HEK293 (cell line): ENCODE data around the gene METTL16.

Experiments
- CTCF ChIA-PET: fragments of 350-600 bp; formaldehyde crosslinking; extraction: SDS; loops from one replicate; lab custom pipeline; 2021; ENCODE audit warnings: antibody characterized with exemption; lab: Yijun Ruan, JAX
- POLR2A ChIA-PET: fragments of 300-600 bp; formaldehyde crosslinking; extraction: SDS; loops from one replicate; lab custom pipeline; 2020; ENCODE audit warnings: antibody characterized with exemption, inconsistent platforms; lab: Yijun Ruan, JAX
- H3K27ac ChIP-seq: fragments of 200-500 bp; sonication (Bioruptor generic); 2 replicates; pipeline ENCODE4 v1.5.1; 2014; ENCODE audit warnings: low read depth, low read length, control low read depth, inconsistent platforms; ENCODE audit errors: extremely low read depth
- H3K36me3 ChIP-seq, 2 experiments: fragments of 200-500 bp in 1 of 2; sonication (Bioruptor generic) in 1 of 2; 1 replicate in 1 of 2; 2 replicates in 1 of 2; pipeline ENCODE4 v1.5.1; 2014 to 2017; ENCODE audit warnings: inconsistent platforms in 2 of 2, low read length in 2 of 2; ENCODE audit not compliant: control insufficient read depth in 2 of 2, insufficient read depth in 1 of 2
- H3K4me1 ChIP-seq: fragments of 200-500 bp; sonication (Bioruptor generic); 2 replicates; pipeline ENCODE4 v1.5.1; 2014; ENCODE audit warnings: mild to moderate bottlenecking, low read length, inconsistent platforms; ENCODE audit not compliant: control insufficient read depth, insufficient read depth
- H3K4me3 ChIP-seq: 2 replicates; pipeline ENCODE4 v1.5.1; 2011; ENCODE audit warnings: low read depth, mild to moderate bottlenecking, control low read depth, low read length, moderate library complexity
- H3K9me3 ChIP-seq: fragments of 200-500 bp; sonication (Bioruptor generic); 2 replicates; pipeline ENCODE4 v1.5.1; 2014; ENCODE audit warnings: low read depth, low read length, inconsistent platforms; ENCODE audit not compliant: control insufficient read depth, insufficient read depth
- FEZF1 ChIP-seq: fragments of 450-650 bp; formaldehyde crosslinking; IDR thresholded peaks from 2 replicates; pipeline ENCODE4 v1.5.1; 2016; ENCODE audit warnings: missing biosample characterization, missing genetic modification characterization
- HOXC10 ChIP-seq: sonication (generic); formaldehyde crosslinking; IDR thresholded peaks from 2 replicates; pipeline ENCODE4 v1.8.1; 2023; ENCODE audit warnings: mild to moderate bottlenecking, missing genetic modification reagents
- INSM2 ChIP-seq: fragments of 450-650 bp; formaldehyde crosslinking; IDR thresholded peaks from 2 replicates; pipeline ENCODE4 v1.5.1; 2016; ENCODE audit warnings: missing biosample characterization, missing genetic modification characterization
- PRDM1 ChIP-seq: fragments of 450-650 bp; formaldehyde crosslinking; IDR thresholded peaks from 2 replicates; pipeline ENCODE4; 2016; ENCODE audit warnings: missing biosample characterization, missing genetic modification characterization
- SCRT2 ChIP-seq: fragments of 450-650 bp; formaldehyde crosslinking; IDR thresholded peaks from 2 replicates; pipeline ENCODE4 v1.5.1; 2016; ENCODE audit warnings: missing biosample characterization, missing genetic modification characterization
- SP2 ChIP-seq: fragments of 450-650 bp; formaldehyde crosslinking; IDR thresholded peaks from 2 replicates; pipeline ENCODE4 v1.5.1; 2016; ENCODE audit warnings: missing biosample characterization, missing genetic modification characterization
- YY2 ChIP-seq: fragments of 450-650 bp; formaldehyde crosslinking; IDR thresholded peaks from 2 replicates; pipeline ENCODE4 v1.5.1; 2016; ENCODE audit warnings: missing biosample characterization, missing genetic modification characterization
- ZBTB44 ChIP-seq: fragments of 450-650 bp; IDR thresholded peaks from 2 replicates; pipeline ENCODE4 v1.5.1; 2018; ENCODE audit warnings: missing biosample characterization, mild to moderate bottlenecking, missing genetic modification characterization
- ZBTB7A ChIP-seq: fragments of 450-650 bp; formaldehyde crosslinking; IDR thresholded peaks from 2 replicates; pipeline ENCODE4 v1.5.1; 2016; ENCODE audit warnings: low read depth, missing biosample characterization, missing genetic modification characterization
- ZFHX2 ChIP-seq: fragments of 450-650 bp; formaldehyde crosslinking; conservative IDR thresholded peaks from 2 replicates; pipeline ENCODE4 v1.5.1; 2016; ENCODE audit warnings: missing biosample characterization, missing genetic modification characterization
- ZIC2 ChIP-seq: fragments of 450-650 bp; formaldehyde crosslinking; IDR thresholded peaks from 2 replicates; pipeline ENCODE4 v1.5.1; 2016; ENCODE audit warnings: missing biosample characterization, missing genetic modification characterization
- ZNF132 ChIP-seq: fragments of 450-650 bp; formaldehyde crosslinking; IDR thresholded peaks from 2 replicates; pipeline ENCODE4 v1.5.1; 2017; ENCODE audit warnings: missing biosample characterization, missing genetic modification characterization, borderline replicate concordance
- ZNF140 ChIP-seq: fragments of 450-650 bp; formaldehyde crosslinking; IDR thresholded peaks from 2 replicates; pipeline ENCODE4 v1.5.1; 2016; ENCODE audit warnings: missing biosample characterization, missing genetic modification characterization
- ZNF18 ChIP-seq: fragments of 450-650 bp; formaldehyde crosslinking; IDR thresholded peaks from 2 replicates; pipeline ENCODE4 v1.5.1; 2016; ENCODE audit warnings: missing biosample characterization, missing genetic modification characterization
- ZNF2 ChIP-seq: fragments of 450-650 bp; formaldehyde crosslinking; IDR thresholded peaks from 2 replicates; pipeline ENCODE4 v1.5.1; 2016; ENCODE audit warnings: missing biosample characterization, missing genetic modification characterization
- ZNF248 ChIP-seq: fragments of 450-650 bp; formaldehyde crosslinking; IDR thresholded peaks from 2 replicates; pipeline ENCODE4 v1.5.1; 2017; ENCODE audit warnings: missing biosample characterization, missing genetic modification characterization
- ZNF311 ChIP-seq: fragments of 450-650 bp; formaldehyde crosslinking; IDR thresholded peaks from 2 replicates; pipeline ENCODE4 v1.5.1; 2017; ENCODE audit warnings: missing biosample characterization, missing genetic modification characterization, borderline replicate concordance
- ZNF362 ChIP-seq: fragments of 450-650 bp; formaldehyde crosslinking; IDR thresholded peaks from 2 replicates; pipeline ENCODE4 v1.5.1; 2016; ENCODE audit warnings: missing biosample characterization, missing genetic modification characterization
- ZNF394 ChIP-seq: fragments of 450-650 bp; formaldehyde crosslinking; IDR thresholded peaks from 2 replicates; pipeline ENCODE4 v1.5.1; 2016; ENCODE audit warnings: missing biosample characterization, missing genetic modification characterization, mild to moderate bottlenecking, moderate library complexity, borderline replicate concordance
- ZNF529 ChIP-seq: fragments of 450-650 bp; formaldehyde crosslinking; IDR thresholded peaks from 2 replicates; pipeline ENCODE4 v1.5.1; 2017; ENCODE audit warnings: missing genetic modification characterization, missing biosample characterization; ENCODE audit not compliant: insufficient replicate concordance
- ZNF544 ChIP-seq: fragments of 450-650 bp; formaldehyde crosslinking; IDR thresholded peaks from 2 replicates; pipeline ENCODE4 v1.5.0; 2017; ENCODE audit warnings: missing biosample characterization, missing genetic modification characterization
- ZNF645 ChIP-seq: fragments of 450-650 bp; formaldehyde crosslinking; IDR thresholded peaks from 2 replicates; pipeline ENCODE4; 2016; ENCODE audit warnings: missing biosample characterization, missing genetic modification characterization
- ZNF664 ChIP-seq: fragments of 450-650 bp; formaldehyde crosslinking; IDR thresholded peaks from 2 replicates; pipeline ENCODE4 v1.5.1; 2016; ENCODE audit warnings: missing biosample characterization, missing genetic modification characterization
- ZNF677 ChIP-seq: fragments of 450-650 bp; IDR thresholded peaks from 2 replicates; pipeline ENCODE4 v1.5.0; 2018; ENCODE audit warnings: missing biosample characterization, mild to moderate bottlenecking, missing genetic modification characterization, moderate library complexity
- ZNF704 ChIP-seq: fragments of 450-650 bp; formaldehyde crosslinking; IDR thresholded peaks from 2 replicates; pipeline ENCODE4 v1.5.1; 2016; ENCODE audit warnings: missing biosample characterization, missing genetic modification characterization

The METTL16 gene

GRCh38 chr17:2483084-2483483 lies 28.6 kb downstream of the METTL16 start:
- TF ChIP-seq ZNF664 (tag by site-specific recombination), result peak; percentile 99
- no peak for TF ChIP-seq ZIC2 (tag by site-specific recombination)
- 0 out of 2 replicates have a peak, but pooled peaks have one; percentile 3 for TF ChIP-seq FEZF1 (tag by site-specific recombination)
- TF ChIP-seq ZNF132 (tag by site-specific recombination), result no peak
- no peak for TF ChIP-seq PRDM1 (tag by site-specific recombination)
- no peak for TF ChIP-seq ZNF311
- no peak for TF ChIP-seq ZNF2
- no peak for TF ChIP-seq ZBTB44 (tag by site-specific recombination)
- no peak for TF ChIP-seq ZNF677 (tag by site-specific recombination)
- TF ChIP-seq YY2 (tag by site-specific recombination), result no peak
- TF ChIP-seq INSM2 (tag by site-specific recombination), result no peak
- TF ChIP-seq ZNF140 (tag by site-specific recombination), result no peak
- peaks cover 5 to 9% of the 10 kb centered on the region in 2 experiments for H3K36me3 ChIP-seq
- no peak overlapping the region for H3K27ac ChIP-seq
- CTCF ChIA-PET, result interaction anchor here (1.6 kb wide), 1 partner anchor 17 kb away, joined by 3 read pairs; no protein-coding TSS in a partner anchor
- H3K4me3 ChIP-seq, result no peak overlapping the region
- POLR2A ChIA-PET, result no interaction called here
- H3K4me1 ChIP-seq, result peaks cover 33% of the 10 kb centered on the region
- H3K9me3 ChIP-seq, result no peaks in the 10 kb centered on the region

- H3K27ac ChIP-seq, result no peak overlapping the region
- ChIA-PET POLR2A (no interaction called here), CTCF (interaction anchor here (0.8 to 0.9 kb wide), 2 partner anchors 12 to 50 kb away, joined by 4 read pairs; no protein-coding TSS in a partner anchor)
- H3K36me3 ChIP-seq, result peaks cover 12 to 13% of the 10 kb centered on the region in 2 experiments
- peaks cover 33% of the 10 kb centered on the region for H3K4me1 ChIP-seq
- no peak overlapping the region for H3K4me3 ChIP-seq
- TF ChIP-seq ZNF248 (tag by site-specific recombination), result no peak
- no peak for TF ChIP-seq ZNF529 (tag by site-specific recombination)
- TF ChIP-seq ZNF544, result no peak
- TF ChIP-seq ZNF362 (tag by site-specific recombination), result no peak
- 0 out of 2 replicates have a peak, but pooled peaks have one; percentile 12 for TF ChIP-seq ZNF664 (tag by site-specific recombination)
- peak; percentile 54 for TF ChIP-seq SCRT2 (tag by site-specific recombination)
- H3K9me3 ChIP-seq, result no peaks in the 10 kb centered on the region
Measured at GRCh38 chr17:2482218-2482617, 29.5 kb downstream of the METTL16 start.

- Histone ChIP-seq H3K27ac (no peak overlapping the region), H3K4me1 (peaks cover 33% of the 10 kb centered on the region), H3K36me3 (peaks cover 15 to 16% of the 10 kb centered on the region in 2 experiments), H3K4me3 (no peak overlapping the region), H3K9me3 (no peaks in the 10 kb centered on the region)
- ChIA-PET CTCF (interaction anchor here (0.7 to 0.9 kb wide), 4 partner anchors 11 to 1223 kb away, joined by 3 to 4 read pairs (median 4); partner anchors contain the start of gene PAFAH1B1), POLR2A (interaction anchor here (1.0 kb wide), 1 partner anchor 26 kb away, joined by 3 read pairs; no protein-coding TSS in a partner anchor)
- TF ChIP-seq ZNF704 (tag by site-specific recombination) (no peak), SP2 (tag by site-specific recombination) (no peak), ZNF645 (tag by site-specific recombination) (no peak), HOXC10 (CRISPR knock-in tag) (no peak), ZBTB7A (tag by site-specific recombination) (no peak), ZNF394 (no peak), ZFHX2 (tag by site-specific recombination) (no peak), ZNF18 (tag by site-specific recombination) (no peak)
Measured at GRCh38 chr17:2481760-2482159, 29.9 kb downstream of the METTL16 start.
